Body of pancreas (tissue), 4 donors: ENCODE data around the gene PLCB2. TPM values are rescaled to one million over a fixed set of nuclear protein-coding genes. Genes with fewer than 3 reads are reported as not detected.

ENCODE experiments used
- ATAC-seq: fragments of 150-250 bp; one replicate; pipeline ENCODE4 v1.9.1; 2016
- DNase-seq, 4 donors: peaks; one replicate each; pipeline ENCODE4 v3.0.0-alpha.2; 2019
- H3K27ac ChIP-seq, 4 donors: fragments of 200-600 bp; sonication (generic); 1 replicate in 3 of 4; 2 replicates in 1 of 4; pipeline versions ENCODE4 v1.5.1 to v1.6.1; 2016 to 2019; ENCODE audit warnings: mild to moderate bottlenecking in 1 of 4, mixed read lengths in 1 of 4, moderate library complexity in 1 of 4
- H3K27me3 ChIP-seq, 2 donors: fragments of 200-600 bp; sonication (generic); one replicate each; pipeline ENCODE4 v1.6.0; 2016; ENCODE audit warnings: mild to moderate bottlenecking in 1 of 2
- H3K36me3 ChIP-seq, 2 donors: fragments of 200-600 bp; sonication (generic); replicated peaks in 1 of 2; 2 replicates each; pipeline ENCODE4 v1.5.1; 2016; ENCODE audit warnings: low read depth in 2 of 2; ENCODE audit not compliant: insufficient read depth in 1 of 2
- H3K4me1 ChIP-seq: fragments of 200-600 bp; sonication (generic); one replicate; pipeline ENCODE4 v1.6.0; 2016
- H3K4me3 ChIP-seq, 2 donors: fragments of 200-600 bp; sonication (generic); 1 replicate in 1 of 2; 2 replicates in 1 of 2; pipeline ENCODE4 v1.5.1; 2016 to 2019
- H3K9me3 ChIP-seq, 3 donors: fragments of 200-600 bp; sonication (generic); 1 replicate in 2 of 3; 2 replicates in 1 of 3; pipeline ENCODE4 v1.5.1; 2016
- POLR2A ChIP-seq, 3 donors: fragments of 450-650 bp; IDR thresholded peaks; one replicate each; pipeline ENCODE4 v1.6.1; 2016; ENCODE audit warnings: antibody characterized with exemption in 3 of 3, mild to moderate bottlenecking in 2 of 3
- WGBS, 2 donors: methylation state at CpG; one replicate each; pipeline ENCODE4 v1.1.5; 2017; 5-methylcytosine and 5-hydroxymethylcytosine counted together
- intact Hi-C: fragments of 100-400 bp; cut with DNase I; formaldehyde crosslinking; loops from one replicate; pipeline ENCODE4 v1.15.1; 2023
- total RNA-seq, 2 donors: library from RNA; depleted of rRNA; stranded (reverse); fragments of >200 nt; gene quantifications; one replicate each; pipeline ENCODE4 v1.1.0, GENCODE V29; 2016
- TF ChIP-seq, protein P1 (sequence below), 7 experiments: fragments of 450-650 bp in 4 of 7; fragments of 200-600 bp in 3 of 7; sonication (generic) in 3 of 7; IDR thresholded peaks; one replicate each; pipeline ENCODE4 v1.5.1; 2016 to 2019; ENCODE audit warnings: antibody characterized with exemption in 7 of 7

The PLCB2 gene
- total RNA-seq, 2 donors from 2014 or later, result 3.1 to 4.6 TPM

DNA sequence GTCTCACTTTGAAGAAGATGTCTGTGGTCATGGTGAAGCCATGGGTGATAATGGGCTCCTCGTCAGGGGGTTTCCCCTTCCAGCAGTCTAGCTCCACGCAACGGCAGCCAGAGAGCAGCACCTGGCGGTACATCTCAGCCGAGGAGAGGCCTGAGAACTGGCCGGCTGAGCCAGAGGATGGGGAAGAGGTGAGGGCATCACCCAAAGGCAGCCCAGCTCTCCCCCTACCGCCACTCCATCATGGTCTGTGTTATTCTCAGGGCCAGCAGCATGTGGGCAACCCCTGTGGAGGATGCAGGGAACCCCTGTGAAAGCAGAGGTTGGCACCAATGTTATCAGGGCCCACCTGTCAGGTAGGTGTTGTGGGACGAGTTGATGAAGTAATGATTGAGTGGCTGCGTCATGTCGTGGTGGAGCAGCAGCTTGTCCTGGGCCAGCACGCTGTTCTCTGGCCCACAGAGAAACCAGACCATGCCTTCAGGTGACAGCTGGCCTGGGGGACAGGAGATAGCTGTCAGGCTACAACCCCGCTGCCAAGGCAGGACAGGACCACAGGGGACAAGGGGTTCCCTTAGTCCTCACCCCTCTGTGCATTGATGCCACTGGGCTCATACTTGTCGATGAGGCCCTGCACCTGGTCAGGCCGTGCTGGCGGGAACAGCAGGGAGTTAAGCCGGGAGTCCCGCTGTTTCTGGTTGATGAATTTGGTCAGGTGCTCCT, 9.4 kb downstream of the PLCB2 start:
- H3K4me1 ChIP-seq, result peaks cover 14% of the 10 kb centered on the region
- no peak for DNase-seq
- no peak overlapping the region for H3K4me3 ChIP-seq
- no peaks in the 10 kb centered on the region for H3K27me3 ChIP-seq
- TF ChIP-seq, protein P1, sequence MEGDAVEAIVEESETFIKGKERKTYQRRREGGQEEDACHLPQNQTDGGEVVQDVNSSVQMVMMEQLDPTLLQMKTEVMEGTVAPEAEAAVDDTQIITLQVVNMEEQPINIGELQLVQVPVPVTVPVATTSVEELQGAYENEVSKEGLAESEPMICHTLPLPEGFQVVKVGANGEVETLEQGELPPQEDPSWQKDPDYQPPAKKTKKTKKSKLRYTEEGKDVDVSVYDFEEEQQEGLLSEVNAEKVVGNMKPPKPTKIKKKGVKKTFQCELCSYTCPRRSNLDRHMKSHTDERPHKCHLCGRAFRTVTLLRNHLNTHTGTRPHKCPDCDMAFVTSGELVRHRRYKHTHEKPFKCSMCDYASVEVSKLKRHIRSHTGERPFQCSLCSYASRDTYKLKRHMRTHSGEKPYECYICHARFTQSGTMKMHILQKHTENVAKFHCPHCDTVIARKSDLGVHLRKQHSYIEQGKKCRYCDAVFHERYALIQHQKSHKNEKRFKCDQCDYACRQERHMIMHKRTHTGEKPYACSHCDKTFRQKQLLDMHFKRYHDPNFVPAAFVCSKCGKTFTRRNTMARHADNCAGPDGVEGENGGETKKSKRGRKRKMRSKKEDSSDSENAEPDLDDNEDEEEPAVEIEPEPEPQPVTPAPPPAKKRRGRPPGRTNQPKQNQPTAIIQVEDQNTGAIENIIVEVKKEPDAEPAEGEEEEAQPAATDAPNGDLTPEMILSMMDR (IDR thresholded peaks at IDR 0.05), result no peak
- no peak for TF ChIP-seq POLR2A (IDR thresholded peaks at IDR 0.05)
- H3K9me3 ChIP-seq, result no peaks in the 10 kb centered on the region
- H3K27ac ChIP-seq, result no peak overlapping the region
- intact Hi-C loops, result no loop called here
- ATAC-seq, result no peak
- 92 to 94% methylated on average over 7 to 17 of the region's 17 CpGs for WGBS, 2 donors
- no peaks in the 10 kb centered on the region for H3K36me3 ChIP-seq

DNA sequence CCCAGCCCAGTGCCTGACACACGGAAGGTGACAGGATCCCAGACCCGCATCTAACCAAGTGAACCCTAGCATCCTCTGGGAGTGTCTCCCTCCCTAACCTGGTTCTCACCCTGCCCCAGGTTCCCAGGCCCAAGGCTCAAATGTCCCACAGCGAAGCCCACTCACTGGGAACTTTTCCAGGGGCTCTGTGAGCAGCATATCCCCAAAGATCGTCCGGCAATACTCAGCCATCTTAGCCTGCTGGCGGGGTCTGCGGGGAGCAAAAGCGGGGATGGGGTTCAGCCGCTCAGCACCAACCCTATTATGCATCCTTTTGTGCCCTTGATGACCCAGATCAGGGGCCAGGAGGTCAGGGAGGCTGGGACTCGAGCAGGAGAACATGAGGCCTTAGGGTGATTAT, 10.4 kb downstream of the PLCB2 start:
- peaks cover 14% of the 10 kb centered on the region for H3K4me1 ChIP-seq
- intact Hi-C loops, result no loop called here
- DNase-seq (no peak), ATAC-seq (no peak)
- no peak overlapping the region for H3K4me3 ChIP-seq
- TF ChIP-seq, protein P1 (IDR thresholded peaks at IDR 0.05), result no peak
- TF ChIP-seq POLR2A (IDR thresholded peaks at IDR 0.05), result no peak
- no peak overlapping the region for H3K27ac ChIP-seq
- H3K27me3 ChIP-seq, result no peaks in the 10 kb centered on the region
- 91 to 92% methylated on average over 8 to 10 of the region's 10 CpGs for WGBS, 2 donors
- no peaks in the 10 kb centered on the region for H3K36me3 ChIP-seq
- no peaks in the 10 kb centered on the region for H3K9me3 ChIP-seq

DNA sequence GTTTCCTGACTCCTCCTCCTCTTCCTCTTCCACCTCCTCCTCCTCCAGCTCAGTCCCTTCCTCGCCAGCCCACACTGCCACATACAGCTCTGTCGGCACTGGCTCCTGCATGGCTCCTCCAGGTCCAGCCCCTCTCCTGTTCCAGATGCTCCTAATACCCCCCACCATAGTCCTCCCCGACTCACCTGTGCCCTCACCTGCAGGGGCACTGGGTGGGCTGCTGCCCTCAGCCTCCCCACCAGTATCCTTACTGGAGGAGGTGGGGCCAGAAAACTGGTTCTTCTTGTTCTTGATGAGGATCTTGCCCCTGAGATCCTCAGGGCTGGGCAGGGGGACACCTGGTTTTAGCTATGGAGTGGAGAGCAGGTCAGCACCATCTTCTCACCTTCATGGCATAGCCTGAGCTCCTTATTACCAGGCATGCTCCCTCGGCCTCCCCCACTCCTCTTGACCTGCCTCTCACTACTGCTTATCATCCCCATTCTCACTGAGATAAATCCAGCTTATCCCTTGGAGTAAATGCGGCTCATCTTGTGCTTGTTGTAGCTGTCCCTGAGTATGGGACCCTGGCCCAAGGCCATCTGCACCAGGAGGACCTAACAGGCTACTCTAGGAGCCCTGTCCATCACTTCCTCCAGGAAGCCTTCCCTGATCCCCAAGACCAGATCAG, 11.0 kb downstream of the PLCB2 start:
- intact Hi-C loops, result no loop called here
- Histone ChIP-seq H3K4me1 (peaks cover 14% of the 10 kb centered on the region), H3K9me3 (no peaks in the 10 kb centered on the region), H3K36me3 (no peaks in the 10 kb centered on the region), H3K27ac (no peak overlapping the region), H3K4me3 (no peak overlapping the region), H3K27me3 (peaks cover 0 to 4% of the 10 kb centered on the region in 2 donors)
- ATAC-seq, result no peak
- no peak for DNase-seq
- WGBS, 2 donors, result 83 to 95% methylated on average over 5 of the region's 5 CpGs
- TF ChIP-seq POLR2A (IDR thresholded peaks at IDR 0.05), result no peak
- TF ChIP-seq, protein P1 (IDR thresholded peaks at IDR 0.05), result no peak

DNA sequence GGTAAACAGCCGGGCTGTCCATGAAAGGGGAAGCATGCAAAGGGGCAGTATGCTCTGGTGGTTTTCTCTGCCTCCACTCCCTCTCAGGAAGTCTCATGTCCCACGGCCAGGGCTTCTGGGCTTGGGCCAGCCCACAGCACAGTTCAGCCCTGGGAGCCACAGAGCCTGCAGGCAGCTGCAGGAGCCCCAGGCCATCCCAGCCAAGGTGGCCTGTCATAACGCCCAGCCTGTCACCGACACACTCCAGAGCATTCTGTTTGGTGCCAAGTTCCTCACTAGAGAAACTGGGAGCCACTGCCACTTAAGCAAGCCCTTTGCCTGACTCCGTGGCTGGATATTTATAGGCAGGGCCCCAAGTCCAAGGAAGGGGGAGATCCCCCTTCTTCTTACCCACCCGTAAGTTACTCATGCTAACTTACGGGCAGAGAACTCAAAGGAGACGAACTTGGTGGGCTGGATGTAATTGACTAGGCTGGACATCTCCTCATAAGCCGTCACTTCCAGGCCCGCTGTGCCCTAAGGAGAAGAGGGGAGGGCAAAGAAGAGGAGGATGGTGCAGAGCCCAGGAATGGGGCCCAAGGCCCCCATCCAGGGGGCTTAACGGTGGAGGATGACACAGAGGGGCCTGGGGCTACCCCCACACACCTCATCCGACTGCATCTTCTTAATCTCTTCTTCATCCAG, 11.7 kb downstream of the PLCB2 start:
- WGBS, 2 donors, result 61 to 66% methylated on average over 10 to 12 of the region's 12 CpGs
- H3K36me3 ChIP-seq, result no peaks in the 10 kb centered on the region
- H3K9me3 ChIP-seq, result no peaks in the 10 kb centered on the region
- intact Hi-C loops, result no loop called here
- H3K4me1 ChIP-seq, result peaks cover 20% of the 10 kb centered on the region
- peaks cover 0 to 8% of the 10 kb centered on the region in 2 donors for H3K27me3 ChIP-seq
- TF ChIP-seq, protein P1 (IDR thresholded peaks at IDR 0.05), result no peak
- TF ChIP-seq POLR2A (IDR thresholded peaks at IDR 0.05), result no peak
- H3K4me3 ChIP-seq, result no peak overlapping the region
- peak; percentile 77 for ATAC-seq
- DNase-seq, result peak; percentile 58 to 89 (median 74)
- no peak overlapping the region for H3K27ac ChIP-seq
